ENCODE data around the gene GP5. TPM values are rescaled to one million over a fixed set of nuclear protein-coding genes. Genes with fewer than 3 reads are reported as not detected.

Gene GP5
- total and polyA plus RNA-seq, 2 of the 13 experiments (the other 11 are each of a cell fraction or from before 2014, with no cell fraction given), result not detected

DNA sequence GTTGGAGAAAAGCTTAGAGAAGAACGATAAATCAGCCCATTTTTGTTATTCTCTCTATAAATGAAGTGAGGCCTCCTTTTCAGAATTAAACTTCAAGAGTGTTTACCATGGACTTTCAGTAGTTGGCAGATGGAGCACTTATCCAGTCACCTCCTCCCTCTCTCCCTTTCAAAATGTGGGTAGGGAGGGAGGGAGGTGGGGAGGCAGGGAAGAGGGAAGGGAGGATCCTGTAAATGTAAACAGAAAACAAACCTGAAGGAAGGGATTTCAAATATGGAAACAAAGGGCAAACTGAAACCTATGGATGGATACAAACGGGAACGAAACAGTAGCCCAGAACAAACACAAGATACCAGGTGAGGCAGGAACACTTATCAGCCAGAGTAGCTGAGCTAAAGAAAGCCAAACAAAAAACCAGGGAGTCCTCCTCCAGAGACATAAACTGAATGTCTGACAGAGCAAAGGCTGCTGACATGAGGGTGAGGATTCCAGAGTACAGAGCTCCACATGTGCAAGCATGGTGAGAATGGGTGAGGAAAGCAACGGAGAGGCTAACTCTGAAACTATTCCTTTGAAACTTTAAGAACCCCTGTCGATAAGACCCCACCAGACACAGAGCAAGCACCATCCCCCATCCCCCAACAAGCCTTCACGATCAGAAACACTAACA lies 41.0 kb upstream of the GP5 start (continued):
- TF ChIP-seq, protein P1, sequence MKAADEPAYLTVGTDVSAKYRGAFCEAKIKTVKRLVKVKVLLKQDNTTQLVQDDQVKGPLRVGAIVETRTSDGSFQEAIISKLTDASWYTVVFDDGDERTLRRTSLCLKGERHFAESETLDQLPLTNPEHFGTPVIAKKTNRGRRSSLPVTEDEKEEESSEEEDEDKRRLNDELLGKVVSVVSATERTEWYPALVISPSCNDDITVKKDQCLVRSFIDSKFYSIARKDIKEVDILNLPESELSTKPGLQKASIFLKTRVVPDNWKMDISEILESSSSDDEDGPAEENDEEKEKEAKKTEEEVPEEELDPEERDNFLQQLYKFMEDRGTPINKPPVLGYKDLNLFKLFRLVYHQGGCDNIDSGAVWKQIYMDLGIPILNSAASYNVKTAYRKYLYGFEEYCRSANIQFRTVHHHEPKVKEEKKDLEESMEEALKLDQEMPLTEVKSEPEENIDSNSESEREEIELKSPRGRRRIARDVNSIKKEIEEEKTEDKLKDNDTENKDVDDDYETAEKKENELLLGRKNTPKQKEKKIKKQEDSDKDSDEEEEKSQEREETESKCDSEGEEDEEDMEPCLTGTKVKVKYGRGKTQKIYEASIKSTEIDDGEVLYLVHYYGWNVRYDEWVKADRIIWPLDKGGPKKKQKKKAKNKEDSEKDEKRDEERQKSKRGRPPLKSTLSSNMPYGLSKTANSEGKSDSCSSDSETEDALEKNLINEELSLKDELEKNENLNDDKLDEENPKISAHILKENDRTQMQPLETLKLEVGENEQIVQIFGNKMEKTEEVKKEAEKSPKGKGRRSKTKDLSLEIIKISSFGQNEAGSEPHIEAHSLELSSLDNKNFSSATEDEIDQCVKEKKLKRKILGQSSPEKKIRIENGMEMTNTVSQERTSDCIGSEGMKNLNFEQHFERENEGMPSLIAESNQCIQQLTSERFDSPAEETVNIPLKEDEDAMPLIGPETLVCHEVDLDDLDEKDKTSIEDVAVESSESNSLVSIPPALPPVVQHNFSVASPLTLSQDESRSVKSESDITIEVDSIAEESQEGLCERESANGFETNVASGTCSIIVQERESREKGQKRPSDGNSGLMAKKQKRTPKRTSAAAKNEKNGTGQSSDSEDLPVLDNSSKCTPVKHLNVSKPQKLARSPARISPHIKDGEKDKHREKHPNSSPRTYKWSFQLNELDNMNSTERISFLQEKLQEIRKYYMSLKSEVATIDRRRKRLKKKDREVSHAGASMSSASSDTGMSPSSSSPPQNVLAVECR (CRISPR knock-in tag; IDR thresholded peaks at IDR 0.05; ENCODE audit: borderline replicate concordance), result no peak
- TF ChIP-seq ZNF761 (CRISPR knock-in tag; conservative IDR thresholded peaks at IDR 0.05) (no peak), U2AF2 (IDR thresholded peaks at IDR 0.05; ENCODE audit: low read depth, low read length) (no peak), RBM22 (optimal IDR thresholded peaks at IDR 0.05; ENCODE audit: low read length) (peak; percentile 54)
- TF ChIP-seq, protein P2, sequence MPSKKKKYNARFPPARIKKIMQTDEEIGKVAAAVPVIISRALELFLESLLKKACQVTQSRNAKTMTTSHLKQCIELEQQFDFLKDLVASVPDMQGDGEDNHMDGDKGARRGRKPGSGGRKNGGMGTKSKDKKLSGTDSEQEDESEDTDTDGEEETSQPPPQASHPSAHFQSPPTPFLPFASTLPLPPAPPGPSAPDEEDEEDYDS (CRISPR knock-in tag; IDR thresholded peaks at IDR 0.05), result no peak

DNA sequence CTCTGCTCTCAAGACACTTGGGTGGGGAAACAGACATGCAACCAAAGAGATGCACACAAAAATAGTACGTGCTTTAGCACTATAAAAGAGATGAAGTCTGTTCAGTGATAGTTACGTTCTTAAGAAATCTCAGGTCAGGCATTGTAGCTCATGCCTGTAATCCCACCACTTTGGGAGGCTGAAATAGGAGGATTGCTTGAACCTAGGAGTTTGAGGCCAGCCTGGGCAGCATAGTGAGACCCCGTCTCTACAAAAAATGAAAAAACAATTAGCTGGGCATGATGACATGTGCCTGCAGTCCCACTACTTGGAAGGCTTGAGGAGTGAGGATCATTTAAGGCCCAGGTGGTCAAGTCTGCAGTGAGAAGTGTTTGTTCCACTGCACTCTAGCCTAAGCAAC lies 35.4 kb upstream of the GP5 start:
- H3K36me3 ChIP-seq (replicated peaks in 1 of 2; ENCODE audit: control insufficient read depth in 1 of 2, insufficient read depth in 2 of 2, low read length in 2 of 2), result peaks cover 17 to 84% of the 10 kb centered on the region in 2 experiments
- H3K79me2 ChIP-seq (ENCODE audit: insufficient read depth, low read length), result no peaks in the 10 kb centered on the region
- no peaks in the 10 kb centered on the region; the same call in 1 of the 2 replicates for H4K20me1 ChIP-seq (ENCODE audit: insufficient read depth, low read length)
- BruUV-seq (replicated peaks), result no TSS peak
- CTCF ChIA-PET (ENCODE audit: low intra/inter-chr PET ratio, low total read pairs), result no interaction called here
- POLR2A ChIA-PET, result no interaction called here
- intact Hi-C loops (cut with micrococcal nuclease; ENCODE audit: unreplicated experiment) (no loop called here), in situ Hi-C loops (cut with HindIII; ENCODE audit: extremely low pct_ligation_motif_present, low pct_unique_long_range_greater_than_20kb) (no loop called here)
- DNase-seq (ENCODE audit: low spot score) (no peak), ATAC-seq (no peak), FAIRE-seq (no peak)
- no peak overlapping the region for H3K4me2 ChIP-seq (ENCODE audit: low read depth, low read length)
- H3K4me3 ChIP-seq (replicated peaks in 1 of 3; ENCODE audit: insufficient read depth in 1 of 3, low read depth in 2 of 3, low read length in 3 of 3), result no peak overlapping the region
- H2AFZ ChIP-seq (ENCODE audit: low read length), result no peak overlapping the region
- H3K9me3 ChIP-seq (ENCODE audit: low read length), result no peaks in the 10 kb centered on the region
- TF ChIP-seq ZNF121 (CRISPR knock-in tag; IDR thresholded peaks at IDR 0.05) (0 out of 2 replicates have a peak, but pooled peaks have one; percentile 41), CC2D1A (CRISPR knock-in tag; IDR thresholded peaks at IDR 0.05) (no peak)
- no peak overlapping the region for H3K9ac ChIP-seq (ENCODE audit: insufficient read depth, low read depth, low read length)
- no peak overlapping the region for H3K27ac ChIP-seq (ENCODE audit: extremely low read length, insufficient read depth, low read length)
- H3K27me3 ChIP-seq (ENCODE audit: control insufficient read depth in 1 of 2, insufficient read depth in 2 of 2, low read length in 2 of 2), result no peaks in the 10 kb centered on the region; a peak in 1 of 5 replicates
- H3K4me1 ChIP-seq (ENCODE audit: insufficient read depth, low read length), result no peaks in the 10 kb centered on the region
- 98% methylated on average over 3 of the region's 3 CpGs for WGBS (ENCODE audit: low lambda C conversion rate)
